ENCODE data around the gene DNM2. TPM values are rescaled to one million over a fixed set of nuclear protein-coding genes. Genes with fewer than 3 reads are reported as not detected.

The DNM2 gene
- total and polyA plus RNA-seq, 2 of the 13 experiments (the other 11 are each of a cell fraction or from before 2014, with no cell fraction given) = 41.7 to 59.8 TPM

GRCh38 chr19:10776900-10777650 lies 59.2 kb downstream of the DNM2 start:
- H4K20me1 ChIP-seq (ENCODE audit: insufficient read depth, low read length) = no peaks in the 10 kb centered on the region
- no peak overlapping the region for H2AFZ ChIP-seq (ENCODE audit: low read length)
- POLR2A ChIA-PET = no interaction called here
- no peaks in the 10 kb centered on the region for H3K79me2 ChIP-seq (ENCODE audit: insufficient read depth, low read length)
- WGBS (ENCODE audit: low lambda C conversion rate) = 95% methylated on average over 14 of the region's 14 CpGs
- no peak for ATAC-seq
- no peaks in the 10 kb centered on the region for H3K9me3 ChIP-seq (ENCODE audit: low read length)
- no TSS peak for BruUV-seq (replicated peaks)
- no peak overlapping the region for H3K27ac ChIP-seq (ENCODE audit: extremely low read length, insufficient read depth, low read length)
- CTCF ChIA-PET (ENCODE audit: low intra/inter-chr PET ratio, low total read pairs) = no interaction called here
- no peaks in the 10 kb centered on the region for H3K4me1 ChIP-seq (ENCODE audit: insufficient read depth, low read length)
- intact Hi-C loops (cut with micrococcal nuclease; ENCODE audit: unreplicated experiment) = no loop called here
- H3K27me3 ChIP-seq (ENCODE audit: control insufficient read depth in 1 of 2, insufficient read depth in 2 of 2, low read length in 2 of 2) = no peaks in the 10 kb centered on the region
- FAIRE-seq = no peak
- in situ Hi-C loops (cut with HindIII; ENCODE audit: extremely low pct_ligation_motif_present, low pct_unique_long_range_greater_than_20kb) = no loop called here
- no peak overlapping the region for H3K4me3 ChIP-seq (replicated peaks in 1 of 3; ENCODE audit: insufficient read depth in 1 of 3, low read depth in 2 of 3, low read length in 3 of 3)
- peaks cover 43 to 76% of the 10 kb centered on the region in 2 experiments; a peak in 4 of 5 replicates for H3K36me3 ChIP-seq (replicated peaks in 1 of 2; ENCODE audit: control insufficient read depth in 1 of 2, insufficient read depth in 2 of 2, low read length in 2 of 2)
- DNase-seq (ENCODE audit: low spot score) = no peak
- TF ChIP-seq AGO2 (optimal IDR thresholded peaks at IDR 0.05; ENCODE audit: low read depth, low read length) (no peak), ZBTB43 (CRISPR knock-in tag; conservative IDR thresholded peaks at IDR 0.05) (no peak), RBM22 (optimal IDR thresholded peaks at IDR 0.05; ENCODE audit: low read length) (peak; percentile 7), ZNF7 (CRISPR knock-in tag; IDR thresholded peaks at IDR 0.05) (no peak)
- TF ChIP-seq, protein P1, sequence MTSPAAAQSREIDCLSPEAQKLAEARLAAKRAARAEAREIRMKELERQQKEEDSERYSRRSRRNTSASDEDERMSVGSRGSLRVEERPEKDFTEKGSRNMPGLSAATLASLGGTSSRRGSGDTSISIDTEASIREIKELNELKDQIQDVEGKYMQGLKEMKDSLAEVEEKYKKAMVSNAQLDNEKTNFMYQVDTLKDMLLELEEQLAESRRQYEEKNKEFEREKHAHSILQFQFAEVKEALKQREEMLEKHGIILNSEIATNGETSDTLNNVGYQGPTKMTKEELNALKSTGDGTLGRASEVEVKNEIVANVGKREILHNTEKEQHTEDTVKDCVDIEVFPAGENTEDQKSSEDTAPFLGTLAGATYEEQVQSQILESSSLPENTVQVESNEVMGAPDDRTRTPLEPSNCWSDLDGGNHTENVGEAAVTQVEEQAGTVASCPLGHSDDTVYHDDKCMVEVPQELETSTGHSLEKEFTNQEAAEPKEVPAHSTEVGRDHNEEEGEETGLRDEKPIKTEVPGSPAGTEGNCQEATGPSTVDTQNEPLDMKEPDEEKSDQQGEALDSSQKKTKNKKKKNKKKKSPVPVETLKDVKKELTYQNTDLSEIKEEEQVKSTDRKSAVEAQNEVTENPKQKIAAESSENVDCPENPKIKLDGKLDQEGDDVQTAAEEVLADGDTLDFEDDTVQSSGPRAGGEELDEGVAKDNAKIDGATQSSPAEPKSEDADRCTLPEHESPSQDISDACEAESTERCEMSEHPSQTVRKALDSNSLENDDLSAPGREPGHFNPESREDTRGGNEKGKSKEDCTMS (CRISPR knock-in tag; conservative IDR thresholded peaks at IDR 0.05) = no peak
- TF ChIP-seq, protein P2, sequence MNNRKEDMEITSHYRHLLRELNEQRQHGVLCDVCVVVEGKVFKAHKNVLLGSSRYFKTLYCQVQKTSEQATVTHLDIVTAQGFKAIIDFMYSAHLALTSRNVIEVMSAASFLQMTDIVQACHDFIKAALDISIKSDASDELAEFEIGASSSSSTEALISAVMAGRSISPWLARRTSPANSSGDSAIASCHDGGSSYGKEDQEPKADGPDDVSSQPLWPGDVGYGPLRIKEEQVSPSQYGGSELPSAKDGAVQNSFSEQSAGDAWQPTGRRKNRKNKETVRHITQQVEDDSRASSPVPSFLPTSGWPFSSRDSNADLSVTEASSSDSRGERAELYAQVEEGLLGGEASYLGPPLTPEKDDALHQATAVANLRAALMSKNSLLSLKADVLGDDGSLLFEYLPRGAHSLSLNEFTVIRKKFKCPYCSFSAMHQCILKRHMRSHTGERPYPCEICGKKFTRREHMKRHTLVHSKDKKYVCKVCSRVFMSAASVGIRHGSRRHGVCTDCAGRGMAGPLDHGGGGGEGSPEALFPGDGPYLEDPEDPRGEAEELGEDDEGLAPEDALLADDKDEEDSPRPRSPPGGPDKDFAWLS (CRISPR knock-in tag; IDR thresholded peaks at IDR 0.05; ENCODE audit: borderline replicate concordance) = no peak
- H3K9ac ChIP-seq (ENCODE audit: insufficient read depth, low read depth, low read length) = no peak overlapping the region
- H3K4me2 ChIP-seq (ENCODE audit: low read depth, low read length) = no peak overlapping the region

All from HepG2 (cell line).